Activated gamma-delta T cell treated with anti-CD3 and anti-CD28 coated beads, Interleukin-2, amount 50 U/mL, for 16 hours (primary cell): Measurements from ENCODE around the gene KIF17.
"Not testable (repeated sequence)": the region's sequence is repeated elsewhere in the genome, so short reads cannot be mapped to it uniquely, and the experiment has no call there.

Source experiments
- DNase-seq: peaks from one replicate; pipeline ENCODE4 v3.0.0-alpha.2; 2020; ENCODE audit warnings: low read depth

Gene KIF17

GRCh38 chr1:20727746-20728316, 10.0 kb upstream of the KIF17 start:
- DNase-seq, result no peak

GRCh38 chr1:20726932-20727745, 9.3 kb upstream of the KIF17 start:
- DNase-seq, result no peak

GRCh38 chr1:20726118-20726911, 8.5 kb upstream of the KIF17 start:
- no peak for DNase-seq

GRCh38 chr1:20725189-20726117, 7.6 kb upstream of the KIF17 start:
- DNase-seq, result no peak

- DNase-seq, result no peak
Observed at GRCh38 chr1:20724364-20725188, 6.8 kb upstream of the KIF17 start.

DNA sequence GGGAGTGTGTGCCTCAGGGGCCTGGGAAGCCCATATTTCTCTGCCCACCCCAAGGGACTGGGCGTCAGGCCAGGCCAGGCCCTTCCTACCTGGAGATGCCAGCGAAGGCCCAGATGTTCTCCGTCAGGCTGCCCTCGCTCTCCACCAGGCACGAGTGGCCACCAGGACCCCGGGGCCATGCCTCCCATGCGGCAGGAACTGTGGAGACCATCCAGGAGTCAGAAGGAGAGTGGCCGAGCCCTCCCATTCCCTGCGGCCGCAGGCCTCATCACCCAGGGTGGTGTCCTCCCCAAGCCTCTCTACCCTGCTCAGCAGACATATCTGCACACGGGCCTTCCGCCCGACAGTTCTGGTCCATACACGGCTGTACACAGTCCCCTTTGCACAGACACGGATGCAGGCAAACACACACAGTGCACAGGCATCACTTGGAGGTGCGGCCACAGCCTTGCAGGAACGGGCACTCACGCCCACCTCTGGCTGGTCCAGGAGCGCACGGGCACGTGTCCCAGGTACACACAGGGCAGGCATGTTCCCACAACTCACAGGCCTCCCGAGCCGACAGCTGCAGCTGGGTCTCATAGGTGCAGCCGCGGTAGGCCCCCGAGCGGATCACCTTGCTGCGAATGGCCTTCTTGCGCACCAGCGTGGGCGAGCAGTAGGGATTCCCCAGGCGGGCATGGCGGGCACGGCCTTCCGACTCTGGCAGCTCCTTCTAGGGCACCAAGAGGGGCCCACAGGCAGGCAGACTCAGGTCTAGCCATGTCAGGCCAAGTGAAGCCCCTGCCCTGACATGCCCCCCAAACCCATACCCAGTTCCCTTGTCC, 5.9 kb upstream of the KIF17 start:
- no peak for DNase-seq

DNA sequence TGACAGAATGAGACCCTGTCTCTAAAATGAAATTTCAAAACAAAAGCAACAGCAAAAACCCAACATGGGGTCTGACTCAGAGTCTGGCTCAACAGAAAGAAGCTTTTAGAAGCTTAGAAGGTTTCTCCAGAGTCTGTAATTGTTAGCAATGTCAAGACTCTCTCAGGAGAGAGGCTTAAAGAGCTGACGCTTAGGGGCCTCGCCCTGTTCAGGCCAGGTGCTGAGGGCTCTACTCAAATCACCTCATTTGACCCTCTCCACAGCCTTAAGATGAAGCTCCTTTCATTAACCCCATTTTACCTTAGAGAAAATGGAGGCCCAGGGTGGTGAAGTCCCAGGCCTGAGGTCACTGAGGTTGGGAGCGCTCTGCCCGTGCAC, 5.3 kb upstream of the KIF17 start:
- no peak for DNase-seq

- no peak for DNase-seq
Observed at GRCh38 chr1:20721117-20722061, 3.6 kb upstream of the KIF17 start.

DNA sequence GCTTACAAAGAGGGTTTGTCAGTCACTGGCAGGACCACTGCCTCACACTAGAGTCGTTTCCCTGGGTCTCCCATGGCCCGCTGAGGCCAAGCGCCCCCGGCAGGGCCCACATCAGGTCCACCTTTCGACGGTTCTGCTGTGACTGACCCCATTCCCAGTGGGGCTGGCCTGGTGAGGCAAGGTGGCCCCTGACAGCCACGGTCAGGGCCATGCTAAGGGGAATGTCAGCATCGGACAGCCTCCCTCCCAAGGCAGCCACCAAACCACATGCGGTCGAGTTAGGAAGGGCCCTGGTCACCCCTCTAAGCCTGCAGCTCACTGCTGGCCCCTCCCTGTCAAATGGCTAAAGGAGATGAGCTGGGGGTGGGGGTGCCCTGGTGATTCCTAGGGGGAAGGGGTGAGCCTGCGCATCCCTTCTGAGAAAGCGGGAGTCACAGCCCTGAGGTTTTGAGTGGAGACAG, 2.9 kb upstream of the KIF17 start:
- no peak for DNase-seq

GRCh38 chr1:20719871-20720620, 2.2 kb upstream of the KIF17 start:
- DNase-seq, result no peak

DNA sequence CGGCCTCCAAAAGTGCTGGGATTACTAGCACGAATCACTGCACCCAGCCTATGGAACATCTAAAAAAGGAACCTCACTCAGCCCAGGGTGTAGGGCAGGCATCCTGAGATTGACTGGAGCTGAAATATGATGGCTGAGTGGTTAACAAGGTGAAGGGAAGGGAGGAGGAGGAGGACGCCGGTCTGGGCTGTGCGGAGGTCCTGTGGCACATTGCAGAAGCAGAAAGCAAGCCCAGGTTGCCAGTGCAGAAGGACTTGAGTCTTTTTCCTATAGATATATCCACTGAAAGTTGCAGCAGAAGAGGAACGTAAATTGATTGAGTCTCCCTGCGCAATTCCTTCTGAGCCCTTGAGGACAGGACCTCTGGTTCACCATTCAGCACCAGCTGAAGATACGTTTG, 1.5 kb upstream of the KIF17 start:
- DNase-seq, result no peak

DNA sequence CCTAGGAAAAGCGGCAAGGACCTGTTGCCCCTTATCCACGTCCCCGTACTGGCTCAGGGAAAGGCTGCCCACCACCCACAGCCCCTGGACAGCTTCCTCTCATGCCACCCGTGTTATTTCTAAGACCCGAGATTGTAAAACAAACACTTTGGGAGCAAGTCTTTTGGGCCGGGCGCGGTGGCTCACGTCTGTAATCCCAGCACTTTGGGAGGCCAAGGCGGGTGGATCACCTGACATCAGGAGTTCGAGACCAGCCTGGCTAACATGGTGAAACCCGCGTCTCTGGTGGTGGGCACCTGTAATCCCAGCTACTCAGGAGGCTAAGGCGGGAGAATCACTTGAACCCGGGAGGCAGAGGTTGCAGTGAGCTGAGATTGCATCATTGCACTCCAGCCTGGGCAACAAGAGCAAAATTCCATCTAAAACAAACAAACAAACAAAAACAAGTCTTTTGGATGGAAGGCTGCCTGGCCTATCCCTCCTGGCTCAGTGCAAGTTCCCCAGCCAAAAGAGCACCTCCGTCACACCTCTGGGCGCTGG, 606 bp upstream of the KIF17 start:
- DNase-seq, result not testable (repeated sequence)

DNA sequence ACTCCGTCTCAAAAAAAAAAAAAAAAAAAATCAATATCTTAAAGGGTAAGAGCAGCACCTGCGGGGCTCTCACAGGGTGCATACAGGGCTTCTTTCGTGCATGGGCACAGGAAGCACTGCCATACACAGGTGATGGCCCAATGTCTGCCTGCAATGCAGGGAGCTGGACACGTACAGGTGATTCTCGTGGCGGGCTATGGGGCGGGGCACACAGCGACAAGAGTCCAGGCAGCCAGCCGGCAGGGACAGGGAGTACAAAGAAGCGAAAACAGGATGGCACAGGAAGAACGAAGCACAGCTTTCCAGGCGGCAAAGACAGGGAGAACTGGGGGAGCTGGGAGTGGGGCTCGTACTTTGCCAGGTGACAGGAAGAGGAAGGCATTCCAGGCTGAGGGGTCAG, 1.6 kb downstream of the KIF17 start:
- no peak for DNase-seq

- no peak for DNase-seq
Observed at GRCh38 chr1:20715406-20715805, 2.4 kb downstream of the KIF17 start.

GRCh38 chr1:20713440-20713839, 4.4 kb downstream of the KIF17 start:
- no peak for DNase-seq

DNA sequence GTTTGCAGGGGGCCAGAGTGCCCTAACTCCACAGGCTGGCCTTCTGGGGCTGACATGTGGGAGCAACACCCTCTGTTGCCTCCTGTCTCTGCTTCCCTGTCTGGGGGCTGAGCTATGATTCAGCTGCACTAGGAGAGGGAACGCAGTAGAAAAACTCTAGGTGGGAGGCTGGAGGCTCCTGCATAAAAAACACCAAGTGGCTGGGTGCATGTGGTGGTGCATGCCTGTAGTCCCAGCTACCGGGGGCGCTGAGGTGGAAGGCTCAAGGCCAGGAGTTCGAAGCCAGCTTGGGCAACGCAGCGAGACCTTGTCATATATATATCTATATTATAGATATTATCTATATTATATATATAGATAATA, 5.6 kb downstream of the KIF17 start:
- no peak for DNase-seq

- DNase-seq, result no peak
Observed at GRCh38 chr1:20711285-20712214, 6.3 kb downstream of the KIF17 start.
